H9 (cell line): ENCODE results near the gene RITA1. TPM values are rescaled to one million over a fixed set of nuclear protein-coding genes. Genes with fewer than 3 reads are reported as not detected.

ENCODE experiments used
- DNase-seq: peaks from one replicate; pipeline ENCODE4 v3.0.0-alpha.2; 2017
- H2AFZ ChIP-seq: one replicate; pipeline ENCODE4 v1.6.1; 2013; ENCODE audit warnings: mild to moderate bottlenecking, low read length, control low read depth, moderate library complexity
- H2AK5ac ChIP-seq: 2 replicates; pipeline ENCODE4 v1.6.1; 2013; ENCODE audit warnings: low read length, control low read depth, mixed read lengths; ENCODE audit not compliant: insufficient read length
- H2BK120ac ChIP-seq: one replicate; pipeline ENCODE4 v1.6.1; 2013; ENCODE audit warnings: low read depth, mild to moderate bottlenecking, low read length, control low read depth, inconsistent platforms; ENCODE audit not compliant: poor library complexity, severe bottlenecking
- H2BK12ac ChIP-seq: 2 replicates; pipeline ENCODE4 v1.6.1; 2013; ENCODE audit warnings: low read length, control low read depth, mixed read lengths, low read depth; ENCODE audit not compliant: insufficient read length
- H2BK15ac ChIP-seq: 2 replicates; pipeline ENCODE4 v1.6.1; 2013; ENCODE audit warnings: low read depth, low read length, control low read depth
- H2BK20ac ChIP-seq: one replicate; pipeline ENCODE4 v1.6.1; 2013; ENCODE audit warnings: low read depth, mild to moderate bottlenecking, low read length, control low read depth, inconsistent platforms; ENCODE audit not compliant: poor library complexity, severe bottlenecking
- H2BK5ac ChIP-seq: 2 replicates; pipeline ENCODE4 v1.6.1; 2013; ENCODE audit warnings: low read length, control low read depth, mixed read lengths; ENCODE audit not compliant: insufficient read length
- H3K14ac ChIP-seq: 2 replicates; pipeline ENCODE4 v1.6.1; 2013; ENCODE audit warnings: low read length, control low read depth; ENCODE audit not compliant: insufficient read depth
- H3K18ac ChIP-seq: 2 replicates; pipeline ENCODE4 v1.6.1; 2013; ENCODE audit warnings: low read depth, mild to moderate bottlenecking, mixed read lengths, low read length, control low read depth; ENCODE audit not compliant: insufficient read length
- H3K23ac ChIP-seq: 2 replicates; pipeline ENCODE4 v1.6.1; 2013; ENCODE audit warnings: low read length, control low read depth, mixed read lengths, low read depth; ENCODE audit not compliant: insufficient read length
- H3K23me2 ChIP-seq: 2 replicates; pipeline ENCODE4 v1.6.1; 2013; ENCODE audit warnings: low read depth, mild to moderate bottlenecking, mixed read lengths, low read length, control low read depth; ENCODE audit not compliant: insufficient read length, poor library complexity, severe bottlenecking
- H3K27ac ChIP-seq: 2 replicates; pipeline ENCODE4 v1.5.1; 2013; ENCODE audit warnings: low read length, control low read depth, mixed read lengths, low read depth; ENCODE audit not compliant: insufficient read length
- H3K27me3 ChIP-seq: 2 replicates; pipeline ENCODE4 v1.6.1; 2013; ENCODE audit warnings: low read length, control low read depth, inconsistent platforms; ENCODE audit not compliant: insufficient read depth
- H3K4ac ChIP-seq: 2 replicates; pipeline ENCODE4 v1.6.1; 2013; ENCODE audit warnings: low read depth, mild to moderate bottlenecking, control low read depth, inconsistent platforms, low read length, moderate library complexity
- H3K4me1 ChIP-seq: 2 replicates; pipeline ENCODE4 v1.6.1; 2013; ENCODE audit warnings: low read length, control low read depth, inconsistent platforms; ENCODE audit not compliant: insufficient read depth
- H3K4me2 ChIP-seq: 2 replicates; pipeline ENCODE4 v1.6.1; 2013; ENCODE audit warnings: low read length, control low read depth, mixed read lengths; ENCODE audit not compliant: insufficient read length, insufficient read depth
- H3K56ac ChIP-seq: 2 replicates; pipeline ENCODE4 v1.6.1; 2013; ENCODE audit warnings: low read depth, mild to moderate bottlenecking, mixed read lengths, low read length, control low read depth; ENCODE audit not compliant: insufficient read length
- H3K79me1 ChIP-seq: 2 replicates; pipeline ENCODE4 v1.6.1; 2013; ENCODE audit warnings: low read depth, mild to moderate bottlenecking, moderate library complexity, low read length, control low read depth, inconsistent platforms; ENCODE audit not compliant: insufficient read depth, poor library complexity, severe bottlenecking
- H3K79me2 ChIP-seq: 2 replicates; pipeline ENCODE4 v1.6.1; 2013; ENCODE audit warnings: low read length, control low read depth, inconsistent platforms; ENCODE audit not compliant: insufficient read depth
- H3K9ac ChIP-seq: 2 replicates; pipeline ENCODE4 v1.6.1; 2013; ENCODE audit warnings: low read length, control low read depth, mixed read lengths; ENCODE audit not compliant: insufficient read length; ENCODE audit errors: extremely low read depth
- H3K9me3 ChIP-seq: one replicate; pipeline ENCODE4 v1.6.1; 2013; ENCODE audit warnings: low read depth, low read length, inconsistent platforms; ENCODE audit not compliant: control insufficient read depth
- H3T11ph ChIP-seq: one replicate; pipeline ENCODE4 v1.6.1; 2013; ENCODE audit warnings: mild to moderate bottlenecking, low read length, control low read depth, inconsistent platforms
- H4K20me1 ChIP-seq: one replicate; pipeline ENCODE4 v1.6.1; 2013; ENCODE audit not compliant: control insufficient read depth, insufficient read length, insufficient read depth
- H4K5ac ChIP-seq: 2 replicates; pipeline ENCODE4 v1.6.1; 2013; ENCODE audit warnings: low read depth, mild to moderate bottlenecking, mixed read lengths, low read length, control low read depth; ENCODE audit not compliant: insufficient read length
- H4K8ac ChIP-seq: replicated peaks from 2 replicates; pipeline ENCODE4 v1.6.1; 2013; ENCODE audit warnings: low read length, control low read depth, mixed read lengths, low read depth; ENCODE audit not compliant: insufficient read length
- H4K91ac ChIP-seq: 2 replicates; pipeline ENCODE4 v1.6.1; 2013; ENCODE audit warnings: low read depth, mild to moderate bottlenecking, moderate library complexity, mixed read lengths, low read length, control low read depth; ENCODE audit not compliant: insufficient read length
- H3K27ac Mint-ChIP-seq, 3 experiments: 2 replicates in 2 of 3; 3 replicates in 1 of 3; pipeline ENCODE4 v1.8.0; 2020 to 2021; ENCODE audit warnings: mixed read lengths in 3 of 3, mild to moderate bottlenecking in 1 of 3, moderate library complexity in 1 of 3
- H3K27me3 Mint-ChIP-seq: 2 replicates; pipeline ENCODE4 v1.8.0; 2021; ENCODE audit warnings: low read depth, mild to moderate bottlenecking, moderate library complexity, mixed read lengths
- H3K36me3 Mint-ChIP-seq, 3 experiments: 2 replicates in 2 of 3; 3 replicates in 1 of 3; pipeline ENCODE4 v1.8.0; 2020 to 2021; ENCODE audit warnings: low read depth in 3 of 3, mixed read lengths in 3 of 3; ENCODE audit not compliant: insufficient read depth in 1 of 3
- H3K4me1 Mint-ChIP-seq, 2 experiments: 2 replicates each; pipeline ENCODE4 v1.8.0; 2020; ENCODE audit warnings: mixed read lengths in 2 of 2
- H3K4me3 Mint-ChIP-seq, 2 experiments: 2 replicates in 1 of 2; 3 replicates in 1 of 2; pipeline ENCODE4 v1.8.0; 2020 to 2021; ENCODE audit warnings: mild to moderate bottlenecking in 2 of 2, mixed read lengths in 2 of 2, moderate library complexity in 1 of 2
- H3K9me3 Mint-ChIP-seq, 2 experiments: 2 replicates in 1 of 2; 3 replicates in 1 of 2; pipeline ENCODE4 v1.8.0; 2020; ENCODE audit warnings: mild to moderate bottlenecking in 2 of 2, mixed read lengths in 2 of 2, moderate library complexity in 1 of 2
- CTCF ChIP-seq: fragments of 200-600 bp; sonication (generic); conservative IDR thresholded peaks from 3 replicates; pipeline ENCODE4 v1.8.0; 2021; ENCODE audit warnings: antibody characterized with exemption, mild to moderate bottlenecking
- WGBS: extraction: QIAGEN DNeasy Blood & Tissue Kit; methylation state at CpG from one replicate; pipeline ENCODE4 v1.1.7; 2013; ENCODE audit warnings: missing lambda C conversion rate, low lambda C conversion rate, mixed read lengths; ENCODE audit not compliant: insufficient read length; ENCODE audit errors: extremely low coverage; 5-methylcytosine and 5-hydroxymethylcytosine counted together
- total RNA-seq: library from RNA; stranded (reverse); gene quantifications from 2 replicates; pipeline ENCODE4 v1.2.1, GENCODE V29; 2021

RITA1 gene
- total RNA-seq, 1 experiment from 2014 or later: 26.1 TPM

DNA sequence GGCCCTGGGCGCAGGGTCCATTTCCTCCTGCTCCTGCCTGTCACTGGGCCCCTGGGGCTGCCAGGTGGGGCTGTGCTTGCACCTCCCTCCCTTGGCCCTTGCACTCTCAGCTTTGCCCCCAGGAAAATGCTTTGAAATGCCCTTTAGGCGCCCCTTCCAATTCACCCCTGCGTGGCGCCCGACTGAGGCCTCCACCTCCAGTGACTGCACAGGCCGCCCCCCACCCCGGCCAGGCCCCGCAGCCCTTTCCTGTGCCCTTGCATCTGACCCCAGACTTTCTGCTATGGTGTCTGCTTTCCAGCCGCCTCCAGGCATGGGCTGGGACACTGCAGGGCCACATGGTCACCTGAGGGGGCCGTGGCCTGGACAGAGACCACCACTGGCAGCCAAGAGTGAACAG, 17.7 kb upstream of the RITA1 start:
- H3K4ac ChIP-seq: no peak overlapping the region
- WGBS: no CpG with 5 or more reads among the region's 10 CpGs
- no peaks in the 10 kb centered on the region for H3K9me3 ChIP-seq
- no peak overlapping the region for H3K14ac ChIP-seq
- no peaks in the 10 kb centered on the region for H3K4me1 ChIP-seq
- Mint-ChIP-seq H3K4me1 (peaks cover 0 to 9% of the 10 kb centered on the region in 2 experiments; a peak in 2 of 4 replicates), H3K27ac (no peak overlapping the region), H3K27me3 (no peaks in the 10 kb centered on the region), H3K4me3 (no peak overlapping the region), H3K9me3 (no peaks in the 10 kb centered on the region), H3K36me3 (peaks cover 35 to 76% (median 74%) of the 10 kb centered on the region in 3 experiments; a peak in 6 of 7 replicates)
- no peak overlapping the region for H2BK15ac ChIP-seq
- no peak overlapping the region for H3K4me2 ChIP-seq
- no peak overlapping the region for H4K8ac ChIP-seq
- no peak overlapping the region for H2BK20ac ChIP-seq
- no peaks in the 10 kb centered on the region for H3K79me2 ChIP-seq
- H3K79me1 ChIP-seq: no peaks in the 10 kb centered on the region
- no peak overlapping the region for H3K27ac ChIP-seq
- no peak overlapping the region for H4K91ac ChIP-seq
- no peak overlapping the region for H2BK12ac ChIP-seq
- no peak overlapping the region for H4K5ac ChIP-seq
- no peak overlapping the region for H2AK5ac ChIP-seq
- H3K23me2 ChIP-seq: no peaks in the 10 kb centered on the region
- TF ChIP-seq CTCF: no peak
- H3K9ac ChIP-seq: no peak overlapping the region
- H3K23ac ChIP-seq: no peak overlapping the region
- H3K27me3 ChIP-seq: no peaks in the 10 kb centered on the region
- H2AFZ ChIP-seq: no peak overlapping the region
- no peak for DNase-seq
- H3K56ac ChIP-seq: no peak overlapping the region
- no peaks in the 10 kb centered on the region for H4K20me1 ChIP-seq
- H3T11ph ChIP-seq: no peak overlapping the region
- H2BK5ac ChIP-seq: no peak overlapping the region
- H3K18ac ChIP-seq: no peak overlapping the region
- no peak overlapping the region for H2BK120ac ChIP-seq
